Right renal cortex interstitium (tissue), 3 donors: ENCODE results near the gene VASP. TPM values are rescaled to one million over a fixed set of nuclear protein-coding genes. Genes with fewer than 3 reads are reported as not detected.

ENCODE experiments used
- DNase-seq, 3 donors: peaks; one replicate each; pipeline ENCODE4 v3.0.0-alpha.2; 2013; ENCODE audit warnings: low read depth in 3 of 3, low spot score in 2 of 3
- polyA plus RNA-seq, 3 donors: library from polyadenylated mRNA; unstranded; fragments of 120-200 nt; gene quantifications; one replicate each; pipeline ENCODE4 v1.2.1, GENCODE V29; 2013; ENCODE audit not compliant: insufficient read length in 3 of 3

The VASP gene
- polyA plus RNA-seq, 3 donors: 45.6 to 49.3 (median 48.8) TPM

- no peak for DNase-seq
Measured at GRCh38 chr19:45514376-45515051, 7.2 kb downstream of the VASP start.

GRCh38 chr19:45515081-45515624 is 7.9 kb downstream of the VASP start:
- no peak for DNase-seq

- DNase-seq: no peak
Measured at GRCh38 chr19:45515807-45516401, 8.6 kb downstream of the VASP start.

DNA sequence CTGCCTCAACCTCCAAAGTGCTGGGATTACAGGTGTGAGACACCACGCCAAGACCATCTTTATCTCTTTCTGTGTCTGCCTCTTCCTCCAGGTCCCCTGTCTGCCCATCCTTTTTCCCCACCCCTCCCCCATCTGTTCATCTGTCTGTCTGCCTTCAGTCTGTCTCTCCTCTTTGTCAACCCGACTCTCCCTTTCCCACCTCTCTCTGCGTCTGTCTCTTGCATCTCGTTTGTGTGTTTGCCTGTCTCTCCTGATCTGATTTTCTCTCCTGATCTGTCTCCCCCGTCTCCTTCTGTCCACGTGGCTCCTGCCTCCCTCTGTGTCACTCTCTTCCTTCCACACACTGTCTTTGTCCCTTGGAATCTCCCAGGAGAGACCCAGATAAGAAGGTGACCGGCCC is 10.0 kb downstream of the VASP start:
- DNase-seq: no peak

DNA sequence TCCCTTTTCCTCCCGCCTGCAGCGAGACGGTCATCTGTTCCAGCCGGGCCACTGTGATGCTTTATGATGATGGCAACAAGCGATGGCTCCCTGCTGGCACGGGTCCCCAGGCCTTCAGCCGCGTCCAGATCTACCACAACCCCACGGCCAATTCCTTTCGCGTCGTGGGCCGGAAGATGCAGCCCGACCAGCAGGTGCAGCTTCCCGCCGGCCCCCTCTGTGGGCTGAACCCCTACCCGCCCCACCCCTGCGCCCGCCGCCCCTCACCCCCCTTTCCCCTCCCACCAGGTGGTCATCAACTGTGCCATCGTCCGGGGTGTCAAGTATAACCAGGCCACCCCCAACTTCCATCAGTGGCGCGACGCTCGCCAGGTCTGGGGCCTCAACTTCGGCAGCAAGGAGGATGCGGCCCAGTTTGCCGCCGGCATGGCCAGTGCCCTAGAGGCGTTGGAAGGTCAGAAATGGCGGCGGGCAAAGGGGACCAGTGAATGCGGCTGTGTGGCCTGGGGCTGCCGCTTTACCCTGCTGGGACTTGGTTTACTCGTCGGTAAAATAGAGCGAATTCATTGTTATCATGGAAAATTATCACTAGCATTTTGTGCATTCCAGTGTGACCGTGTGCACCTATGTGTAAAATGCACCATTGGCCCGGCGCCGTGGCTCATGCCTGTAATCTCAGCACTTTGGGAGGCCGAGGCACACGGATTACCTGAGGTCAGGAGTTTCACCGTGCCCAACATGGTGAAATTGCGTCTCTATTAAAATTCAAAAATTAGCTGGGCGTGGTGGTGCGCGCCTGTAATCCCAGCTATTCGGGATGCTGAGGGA is 10.6 kb downstream of the VASP start:
- no peak for DNase-seq

- no peak for DNase-seq
Measured at GRCh38 chr19:45518469-45518826, 11.2 kb downstream of the VASP start.

DNA sequence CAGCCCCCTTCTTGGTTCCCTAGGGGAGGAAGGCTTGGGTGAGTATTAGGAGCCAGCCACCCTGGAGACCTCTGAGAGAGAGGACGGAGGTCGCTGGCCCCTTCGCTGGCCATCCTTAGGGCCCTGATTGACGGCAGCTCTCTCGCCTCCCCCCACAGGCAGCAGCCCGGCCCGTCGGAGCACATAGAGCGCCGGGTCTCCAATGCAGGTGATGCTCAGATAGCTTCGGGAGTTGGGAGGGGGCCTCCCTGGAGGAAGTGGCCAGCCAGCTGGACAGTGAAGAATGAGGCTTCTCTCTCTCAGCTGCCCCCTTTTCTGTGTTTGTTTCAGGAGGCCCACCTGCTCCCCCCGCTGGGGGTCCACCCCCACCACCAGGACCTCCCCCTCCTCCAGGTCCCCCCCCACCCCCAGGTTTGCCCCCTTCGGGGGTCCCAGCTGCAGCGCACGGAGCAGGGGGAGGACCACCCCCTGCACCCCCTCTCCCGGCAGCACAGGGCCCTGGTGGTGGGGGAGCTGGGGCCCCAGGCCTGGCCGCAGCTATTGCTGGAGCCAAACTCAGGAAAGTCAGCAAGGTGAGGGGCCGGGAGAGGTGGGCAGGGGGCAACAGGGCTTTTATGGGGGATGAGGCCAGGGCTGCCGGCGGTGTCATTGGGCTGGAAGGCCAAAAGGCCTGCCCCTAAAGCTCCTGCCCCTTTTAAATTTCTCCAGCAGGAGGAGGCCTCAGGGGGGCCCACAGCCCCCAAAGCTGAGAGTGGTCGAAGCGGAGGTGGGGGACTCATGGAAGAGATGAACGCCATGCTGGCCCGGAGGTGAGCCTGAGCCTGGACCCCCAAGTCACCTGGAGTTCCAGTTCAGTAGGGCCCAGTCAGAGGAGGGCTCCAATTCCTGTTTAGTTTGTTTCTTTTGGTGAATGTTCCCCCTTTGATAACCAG is 15.0 kb downstream of the VASP start:
- no peak for DNase-seq

DNA sequence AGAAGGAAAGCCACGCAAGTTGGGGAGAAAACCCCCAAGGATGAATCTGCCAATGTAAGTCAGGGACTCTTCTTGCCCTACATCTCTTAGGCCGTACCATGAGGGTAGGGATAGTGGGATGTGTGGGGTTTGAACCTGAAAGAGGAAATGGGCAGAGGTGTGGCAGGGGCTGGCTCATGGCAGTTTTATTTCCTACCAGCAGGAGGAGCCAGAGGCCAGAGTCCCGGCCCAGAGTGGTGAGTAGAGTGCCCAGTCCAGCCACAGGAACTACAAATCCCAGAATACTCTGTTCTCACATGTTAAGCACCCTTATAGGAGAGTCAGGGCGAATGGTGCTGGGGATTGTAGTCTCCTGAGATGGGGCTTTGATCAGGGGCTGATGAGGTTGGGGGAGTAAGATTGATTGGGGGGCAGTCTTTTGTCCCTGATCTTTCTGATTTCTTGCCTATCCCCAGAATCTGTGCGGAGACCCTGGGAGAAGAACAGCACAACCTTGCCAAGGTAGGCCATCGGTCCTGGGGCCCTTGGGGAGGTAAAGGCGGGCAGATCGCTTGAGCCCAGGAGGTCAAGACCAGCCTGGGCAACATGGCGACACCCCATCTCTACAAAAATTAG is 16.5 kb downstream of the VASP start:
- DNase-seq: peak; percentile 69 to 80 (median 72)

DNA sequence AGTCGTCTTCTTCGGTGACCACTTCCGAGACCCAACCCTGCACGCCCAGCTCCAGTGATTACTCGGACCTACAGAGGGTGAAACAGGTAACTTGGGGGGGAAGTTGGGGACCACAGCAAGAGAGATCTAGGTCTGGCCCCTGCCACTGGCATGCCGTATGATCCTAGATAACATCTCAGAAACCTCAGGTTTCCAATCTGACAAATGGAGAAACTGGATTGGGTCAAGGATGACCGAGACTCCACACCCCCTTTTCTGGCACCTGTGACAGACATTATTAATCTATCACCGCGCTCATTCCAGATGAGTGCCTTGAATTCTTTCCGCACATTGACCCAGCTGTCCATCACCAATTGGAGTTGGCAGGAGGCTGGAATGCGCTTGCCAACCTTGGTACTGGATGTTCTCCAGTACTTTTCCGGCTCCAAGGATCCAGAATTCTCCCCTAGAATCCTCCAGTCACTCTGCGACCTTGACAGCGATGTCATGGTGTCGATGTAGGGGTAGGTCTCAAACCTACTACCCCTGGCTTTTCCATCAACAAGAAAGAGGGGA is 17.4 kb downstream of the VASP start:
- no peak for DNase-seq

- DNase-seq: no peak
Measured at GRCh38 chr19:45526143-45526542, 18.9 kb downstream of the VASP start.

DNA sequence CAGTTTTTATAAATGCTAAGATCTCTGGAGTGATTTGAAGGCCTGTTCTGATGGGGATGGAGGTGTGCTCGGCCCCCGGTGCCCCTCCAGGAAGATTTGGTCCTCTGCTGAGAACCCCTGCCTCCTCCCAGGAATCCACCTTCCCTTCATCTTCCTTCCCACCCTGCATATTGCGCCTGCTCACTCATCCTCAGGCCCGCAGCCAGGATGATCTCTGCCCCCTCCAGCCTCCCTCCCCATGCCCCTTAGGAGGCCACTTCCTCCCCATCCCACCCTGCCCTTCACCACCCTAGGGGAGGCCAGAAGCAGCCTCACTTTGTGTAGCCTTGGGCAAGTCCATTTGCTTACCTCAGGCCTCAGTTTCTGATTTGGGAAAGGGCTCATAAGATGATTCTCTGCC is 19.7 kb downstream of the VASP start:
- DNase-seq: no peak

- no peak for DNase-seq
Measured at GRCh38 chr19:45527731-45528130, 20.5 kb downstream of the VASP start.

- DNase-seq: no peak
Measured at GRCh38 chr19:45528149-45528743, 21.0 kb downstream of the VASP start.

DNA sequence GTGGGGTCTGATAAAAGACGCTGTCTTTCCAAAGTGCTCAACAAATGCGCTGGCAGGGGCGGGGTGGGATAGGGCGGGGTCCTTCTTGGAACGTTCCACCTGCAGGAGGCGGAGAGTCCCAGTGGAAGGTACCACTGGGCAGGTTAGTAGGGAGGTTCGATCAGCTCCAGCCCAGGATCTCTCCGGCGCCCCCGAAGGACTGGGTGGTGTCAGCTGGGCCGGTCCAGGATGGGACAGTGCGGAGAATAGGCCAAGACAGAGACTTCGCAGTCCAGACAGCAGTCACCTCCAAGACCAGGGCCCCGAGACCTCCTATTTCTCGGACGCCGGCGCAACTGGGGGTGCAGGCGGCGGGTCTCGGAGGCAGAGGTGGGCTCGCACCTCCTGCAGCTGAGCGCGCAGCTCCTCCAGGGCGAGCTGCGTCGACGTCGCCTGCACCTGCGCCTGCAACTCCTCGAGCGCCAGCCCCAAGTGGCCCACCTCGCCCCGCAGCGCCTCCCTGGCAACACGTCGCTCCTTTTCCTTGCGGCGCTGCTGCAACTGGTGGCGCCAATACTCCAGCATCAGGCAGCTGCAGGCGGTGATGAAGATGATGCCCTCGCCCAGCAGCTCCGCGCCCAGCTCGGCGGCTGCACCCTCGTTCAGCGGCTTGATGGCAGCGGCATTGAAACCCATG is 21.6 kb downstream of the VASP start:
- DNase-seq: no peak

- no peak for DNase-seq
Measured at GRCh38 chr19:45529420-45529785, 22.1 kb downstream of the VASP start.

DNA sequence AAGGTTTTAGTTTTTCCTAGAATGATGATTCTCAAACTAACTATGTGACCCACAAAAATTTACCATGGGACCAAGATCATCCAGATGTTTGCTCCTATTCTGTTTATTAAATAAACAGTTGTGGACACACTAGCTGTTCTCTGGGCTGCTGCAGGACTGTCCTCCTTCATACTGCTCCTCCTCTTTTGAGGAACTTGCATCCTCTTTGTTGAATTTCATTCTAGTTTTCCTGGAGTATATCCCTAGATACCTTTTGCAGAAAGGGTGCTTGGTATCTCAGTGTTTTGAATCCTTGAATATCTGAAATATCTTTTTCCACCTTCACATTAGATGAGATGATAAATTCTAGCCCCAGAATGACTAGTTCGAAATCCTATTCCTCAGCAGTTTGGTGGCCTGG is 24.1 kb downstream of the VASP start:
- DNase-seq: no peak

DNA sequence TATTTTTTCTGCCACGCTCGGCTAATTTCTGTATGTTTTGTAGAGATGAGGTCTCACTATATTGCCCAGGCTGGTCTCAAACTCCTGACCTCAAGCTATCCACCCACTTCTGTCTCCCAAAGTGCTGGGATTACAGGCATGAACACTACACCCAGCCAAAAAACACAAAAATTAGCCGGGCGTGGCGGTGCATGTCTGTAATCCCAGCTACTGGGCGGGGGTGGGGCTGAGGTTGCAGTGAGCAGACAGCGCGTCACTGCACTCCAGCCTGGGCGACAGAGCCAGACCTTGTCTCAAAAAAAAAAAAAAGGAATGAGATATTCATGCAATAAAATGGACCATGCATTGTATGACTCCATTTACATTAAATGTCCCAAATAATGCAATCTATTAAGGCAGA is 32.2 kb downstream of the VASP start:
- no peak for DNase-seq

DNA sequence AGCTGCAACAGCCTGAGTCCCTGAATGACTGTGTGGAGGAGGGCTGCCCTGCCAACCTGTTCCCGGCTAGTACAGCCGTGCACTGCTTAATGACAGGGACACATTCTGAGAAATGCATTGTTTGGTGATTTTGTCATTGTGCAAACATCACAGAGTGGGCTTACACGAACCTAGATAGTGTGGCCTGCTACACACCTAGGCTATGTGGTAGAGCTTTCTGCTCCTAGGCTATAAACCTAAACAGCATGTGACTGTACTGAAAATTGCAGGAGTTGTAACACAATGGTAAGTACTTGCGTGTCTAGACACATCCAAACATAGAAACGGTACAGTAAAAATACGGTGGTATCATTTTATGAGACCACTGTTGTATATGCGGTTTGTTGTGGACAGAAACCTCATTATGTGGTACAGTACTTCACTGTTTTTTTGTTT is 35.0 kb downstream of the VASP start:
- no peak for DNase-seq

- DNase-seq: no peak
Measured at GRCh38 chr19:45547211-45547770, 40.0 kb downstream of the VASP start.
